SH-SY5Y (cell line): ENCODE results near the gene ATF3.

ENCODE experiments used
- GATA2 ChIP-seq: IDR thresholded peaks from 2 replicates; pipeline ENCODE4 v1.6.1; 2011; ENCODE audit warnings: mild to moderate bottlenecking, low read depth, low read length
- GATA3 ChIP-seq: IDR thresholded peaks from 2 replicates; pipeline ENCODE4 v1.6.1; 2011; ENCODE audit warnings: low read depth, mild to moderate bottlenecking, low read length, moderate library complexity

DNA sequence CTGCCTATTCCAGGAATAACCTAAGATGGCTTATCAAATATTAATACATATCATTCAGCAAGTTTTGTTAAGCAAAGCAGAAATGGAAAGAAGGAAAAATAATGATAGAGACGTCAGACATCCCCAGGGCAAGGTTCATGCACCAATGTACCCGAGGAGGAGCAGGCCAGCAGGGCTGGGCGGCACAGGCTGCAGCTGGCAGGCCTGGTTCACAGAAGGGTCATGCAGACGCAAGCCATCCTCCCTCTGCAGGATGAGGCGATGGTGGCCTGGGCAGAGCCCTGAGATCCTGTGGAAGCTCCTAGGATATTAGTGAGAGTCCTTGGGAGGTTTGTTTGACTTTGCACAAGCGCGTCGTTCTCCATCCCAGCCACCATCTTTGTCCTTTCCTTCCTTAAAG lies 61.0 kb downstream of the ATF3 start:
- TF ChIP-seq GATA3 = no peak
- TF ChIP-seq GATA2 = no peak
